ENCODE measurements around the gene SFTA2. TPM values are rescaled to one million over a fixed set of nuclear protein-coding genes. Genes with fewer than 3 reads are reported as not detected.

The SFTA2 gene
- total and polyA plus RNA-seq, 10 of the 15 experiments (the other 5 are each of a cell fraction or from before 2014, with no cell fraction given): 0.15 to 0.92 (median 0.33) TPM; not detected in 4

DNA sequence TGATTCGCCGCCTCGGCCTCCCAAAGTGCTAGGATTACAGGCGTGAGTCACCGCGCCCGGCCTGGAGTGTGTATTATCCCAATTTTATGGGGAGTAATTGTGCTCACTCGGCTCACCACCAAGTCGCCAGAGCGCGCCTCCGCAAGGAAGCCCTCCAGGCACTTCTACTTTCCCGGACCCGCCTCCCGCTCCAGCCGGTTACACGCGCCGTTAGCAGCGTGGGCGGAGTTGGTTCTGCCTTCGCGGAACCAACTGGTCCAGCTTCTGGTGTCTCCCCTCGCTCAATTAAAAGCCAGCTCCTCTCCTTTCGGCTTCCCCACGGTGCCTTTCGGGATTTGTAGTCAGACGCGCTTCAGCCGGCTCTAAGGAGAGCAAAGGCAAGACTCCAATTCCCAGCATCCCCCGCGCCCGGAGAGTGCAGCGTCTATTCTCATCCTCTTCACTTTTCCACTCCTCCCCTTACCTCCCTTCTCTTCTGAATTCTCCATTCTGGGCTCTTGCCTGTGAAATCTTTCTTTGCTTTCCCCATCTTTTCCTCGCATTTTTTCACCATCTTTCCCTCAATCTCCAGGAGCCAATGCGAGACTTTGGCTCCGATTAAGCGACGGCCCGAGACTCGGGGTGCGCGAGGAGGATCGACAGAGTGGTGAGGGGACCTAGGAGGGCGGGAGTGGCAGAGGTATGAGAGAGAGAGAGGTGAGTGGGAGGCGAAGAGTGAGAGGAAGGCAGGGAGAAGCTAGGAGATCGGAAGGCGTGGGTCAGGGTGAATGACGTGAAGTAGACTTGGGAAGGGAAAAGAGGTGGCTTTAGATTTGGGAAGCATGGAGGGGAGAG, 24.0 kb downstream of the SFTA2 start, which contains the start of gene GTF2H4 (continued):
- TF ChIP-seq, protein P1, sequence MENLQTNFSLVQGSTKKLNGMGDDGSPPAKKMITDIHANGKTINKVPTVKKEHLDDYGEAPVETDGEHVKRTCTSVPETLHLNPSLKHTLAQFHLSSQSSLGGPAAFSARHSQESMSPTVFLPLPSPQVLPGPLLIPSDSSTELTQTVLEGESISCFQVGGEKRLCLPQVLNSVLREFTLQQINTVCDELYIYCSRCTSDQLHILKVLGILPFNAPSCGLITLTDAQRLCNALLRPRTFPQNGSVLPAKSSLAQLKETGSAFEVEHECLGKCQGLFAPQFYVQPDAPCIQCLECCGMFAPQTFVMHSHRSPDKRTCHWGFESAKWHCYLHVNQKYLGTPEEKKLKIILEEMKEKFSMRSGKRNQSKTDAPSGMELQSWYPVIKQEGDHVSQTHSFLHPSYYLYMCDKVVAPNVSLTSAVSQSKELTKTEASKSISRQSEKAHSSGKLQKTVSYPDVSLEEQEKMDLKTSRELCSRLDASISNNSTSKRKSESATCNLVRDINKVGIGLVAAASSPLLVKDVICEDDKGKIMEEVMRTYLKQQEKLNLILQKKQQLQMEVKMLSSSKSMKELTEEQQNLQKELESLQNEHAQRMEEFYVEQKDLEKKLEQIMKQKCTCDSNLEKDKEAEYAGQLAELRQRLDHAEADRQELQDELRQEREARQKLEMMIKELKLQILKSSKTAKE (IDR thresholded peaks at IDR 0.05; ENCODE audit: low read depth, poor library complexity, severe bottlenecking): peak; percentile 83
- TF ChIP-seq ZZZ3 (IDR thresholded peaks at IDR 0.05; ENCODE audit: control insufficient read depth, insufficient read length, low read depth): no peak
- peak; percentile 70; the same call in 1 of the 2 replicates for TF ChIP-seq TBL1XR1 (IDR thresholded peaks at IDR 0.05; ENCODE audit: low read depth, low read length)
- peak; percentile 79; the same call in 2 of the 3 replicates for TF ChIP-seq POU2F2 (IDR thresholded peaks at IDR 0.05; ENCODE audit: borderline replicate concordance, low read depth, low read length)
- TF ChIP-seq, protein P2, sequence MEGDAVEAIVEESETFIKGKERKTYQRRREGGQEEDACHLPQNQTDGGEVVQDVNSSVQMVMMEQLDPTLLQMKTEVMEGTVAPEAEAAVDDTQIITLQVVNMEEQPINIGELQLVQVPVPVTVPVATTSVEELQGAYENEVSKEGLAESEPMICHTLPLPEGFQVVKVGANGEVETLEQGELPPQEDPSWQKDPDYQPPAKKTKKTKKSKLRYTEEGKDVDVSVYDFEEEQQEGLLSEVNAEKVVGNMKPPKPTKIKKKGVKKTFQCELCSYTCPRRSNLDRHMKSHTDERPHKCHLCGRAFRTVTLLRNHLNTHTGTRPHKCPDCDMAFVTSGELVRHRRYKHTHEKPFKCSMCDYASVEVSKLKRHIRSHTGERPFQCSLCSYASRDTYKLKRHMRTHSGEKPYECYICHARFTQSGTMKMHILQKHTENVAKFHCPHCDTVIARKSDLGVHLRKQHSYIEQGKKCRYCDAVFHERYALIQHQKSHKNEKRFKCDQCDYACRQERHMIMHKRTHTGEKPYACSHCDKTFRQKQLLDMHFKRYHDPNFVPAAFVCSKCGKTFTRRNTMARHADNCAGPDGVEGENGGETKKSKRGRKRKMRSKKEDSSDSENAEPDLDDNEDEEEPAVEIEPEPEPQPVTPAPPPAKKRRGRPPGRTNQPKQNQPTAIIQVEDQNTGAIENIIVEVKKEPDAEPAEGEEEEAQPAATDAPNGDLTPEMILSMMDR (IDR thresholded peaks at IDR 0.05 in 2 of 3, conservative IDR thresholded peaks at IDR 0.05 in 1 of 3; ENCODE audit: control insufficient read depth in 2 of 3, extremely low read depth in 1 of 3, insufficient read depth in 1 of 3, low read depth in 3 of 3, low read length in 3 of 3): no peak
- peak; percentile 84 for TF ChIP-seq EED (IDR thresholded peaks at IDR 0.05; ENCODE audit: low read depth)
- TF ChIP-seq STAT1 (conservative IDR thresholded peaks at IDR 0.05): peak; percentile 98
- TF ChIP-seq, protein P3, sequence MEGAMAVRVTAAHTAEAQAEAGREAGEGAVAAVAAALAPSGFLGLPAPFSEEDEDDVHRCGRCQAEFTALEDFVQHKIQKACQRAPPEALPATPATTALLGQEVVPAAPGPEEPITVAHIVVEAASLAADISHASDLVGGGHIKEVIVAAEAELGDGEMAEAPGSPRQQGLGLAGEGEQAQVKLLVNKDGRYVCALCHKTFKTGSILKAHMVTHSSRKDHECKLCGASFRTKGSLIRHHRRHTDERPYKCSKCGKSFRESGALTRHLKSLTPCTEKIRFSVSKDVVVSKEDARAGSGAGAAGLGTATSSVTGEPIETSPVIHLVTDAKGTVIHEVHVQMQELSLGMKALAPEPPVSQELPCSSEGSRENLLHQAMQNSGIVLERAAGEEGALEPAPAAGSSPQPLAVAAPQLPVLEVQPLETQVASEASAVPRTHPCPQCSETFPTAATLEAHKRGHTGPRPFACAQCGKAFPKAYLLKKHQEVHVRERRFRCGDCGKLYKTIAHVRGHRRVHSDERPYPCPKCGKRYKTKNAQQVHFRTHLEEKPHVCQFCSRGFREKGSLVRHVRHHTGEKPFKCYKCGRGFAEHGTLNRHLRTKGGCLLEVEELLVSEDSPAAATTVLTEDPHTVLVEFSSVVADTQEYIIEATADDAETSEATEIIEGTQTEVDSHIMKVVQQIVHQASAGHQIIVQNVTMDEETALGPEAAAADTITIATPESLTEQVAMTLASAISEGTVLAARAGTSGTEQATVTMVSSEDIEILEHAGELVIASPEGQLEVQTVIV (IDR thresholded peaks at IDR 0.05; ENCODE audit: borderline replicate concordance, partially characterized antibody): peak; percentile 80
- TF ChIP-seq, protein P4, sequence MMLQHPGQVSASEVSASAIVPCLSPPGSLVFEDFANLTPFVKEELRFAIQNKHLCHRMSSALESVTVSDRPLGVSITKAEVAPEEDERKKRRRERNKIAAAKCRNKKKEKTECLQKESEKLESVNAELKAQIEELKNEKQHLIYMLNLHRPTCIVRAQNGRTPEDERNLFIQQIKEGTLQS (IDR thresholded peaks at IDR 0.05; ENCODE audit: borderline replicate concordance, extremely low read depth, low read depth, low read length): peak; percentile 29; the same call in 1 of the 2 replicates
- TF ChIP-seq MYC (IDR thresholded peaks at IDR 0.05; ENCODE audit: insufficient read depth, insufficient read length, insufficient replicate concordance, low read length, severe bottlenecking): peak; percentile 60
- peak; percentile 78 for TF ChIP-seq IRF4 (IDR thresholded peaks at IDR 0.05; ENCODE audit: low read depth, low read length)
- peak; percentile 92 for TF ChIP-seq CREM (IDR thresholded peaks at IDR 0.05; ENCODE audit: low read depth)
